Activated T-cell treated with anti-CD3 and anti-CD28 coated beads for 1 hour (primary cell): Measurements from ENCODE around the gene SPPL2C.

ENCODE experiments used
- DNase-seq: peaks from one replicate; pipeline ENCODE4 v3.0.0-alpha.2; 2020; ENCODE audit warnings: low read depth

SPPL2C gene

GRCh38 chr17:45828582-45829133 lies 16.0 kb upstream of the SPPL2C start:
- no peak for DNase-seq

- DNase-seq, result no peak
These were observed 10.8 kb upstream of the SPPL2C start for GRCh38 chr17:45833920-45834319.

- DNase-seq, result no peak
These were observed 9.9 kb upstream of the SPPL2C start for GRCh38 chr17:45834471-45835396.

- DNase-seq, result no peak
These were observed 9.2 kb upstream of the SPPL2C start for GRCh38 chr17:45835481-45835880.

- no peak for DNase-seq
These were observed 8.3 kb upstream of the SPPL2C start for GRCh38 chr17:45836047-45837044.

- DNase-seq, result no peak
These were observed 7.5 kb upstream of the SPPL2C start for GRCh38 chr17:45837187-45837586.

- no peak for DNase-seq
These were observed 7.1 kb upstream of the SPPL2C start for GRCh38 chr17:45837603-45838002.

- DNase-seq, result no peak
These were observed 5.9 kb upstream of the SPPL2C start for GRCh38 chr17:45838751-45839295.

GRCh38 chr17:45839442-45839841 lies 5.2 kb upstream of the SPPL2C start:
- DNase-seq, result no peak

GRCh38 chr17:45841186-45841585 lies 3.5 kb upstream of the SPPL2C start:
- no peak for DNase-seq

GRCh38 chr17:45841883-45842525 lies 2.7 kb upstream of the SPPL2C start:
- DNase-seq, result no peak

GRCh38 chr17:45843722-45844121 lies 959 bp upstream of the SPPL2C start:
- DNase-seq, result no peak

GRCh38 chr17:45845376-45846185 lies 900 bp downstream of the SPPL2C start:
- no peak for DNase-seq

- DNase-seq, result no peak
These were observed 1.5 kb downstream of the SPPL2C start for GRCh38 chr17:45846223-45846622.

GRCh38 chr17:45846646-45847045 lies 2.0 kb downstream of the SPPL2C start:
- DNase-seq, result no peak

GRCh38 chr17:45847101-45847500 lies 2.4 kb downstream of the SPPL2C start:
- DNase-seq, result no peak

GRCh38 chr17:45847747-45848146 lies 3.1 kb downstream of the SPPL2C start:
- no peak for DNase-seq

- no peak for DNase-seq
These were observed 3.7 kb downstream of the SPPL2C start for GRCh38 chr17:45848405-45848804.

- DNase-seq, result no peak
These were observed 4.3 kb downstream of the SPPL2C start for GRCh38 chr17:45848868-45849535.

- no peak for DNase-seq
These were observed 4.9 kb downstream of the SPPL2C start for GRCh38 chr17:45849536-45849990.
